Measurements from ENCODE around the gene DNALI1. TPM values are rescaled to one million over a fixed set of nuclear protein-coding genes. Genes with fewer than 3 reads are reported as not detected.
"Not testable (repeated sequence)": the region's sequence is repeated elsewhere in the genome, so short reads cannot be mapped to it uniquely, and the experiment has no call there.

The DNALI1 gene
- total RNA-seq, result under 1 TPM; 0.41 to 0.81 TPM

DNA sequence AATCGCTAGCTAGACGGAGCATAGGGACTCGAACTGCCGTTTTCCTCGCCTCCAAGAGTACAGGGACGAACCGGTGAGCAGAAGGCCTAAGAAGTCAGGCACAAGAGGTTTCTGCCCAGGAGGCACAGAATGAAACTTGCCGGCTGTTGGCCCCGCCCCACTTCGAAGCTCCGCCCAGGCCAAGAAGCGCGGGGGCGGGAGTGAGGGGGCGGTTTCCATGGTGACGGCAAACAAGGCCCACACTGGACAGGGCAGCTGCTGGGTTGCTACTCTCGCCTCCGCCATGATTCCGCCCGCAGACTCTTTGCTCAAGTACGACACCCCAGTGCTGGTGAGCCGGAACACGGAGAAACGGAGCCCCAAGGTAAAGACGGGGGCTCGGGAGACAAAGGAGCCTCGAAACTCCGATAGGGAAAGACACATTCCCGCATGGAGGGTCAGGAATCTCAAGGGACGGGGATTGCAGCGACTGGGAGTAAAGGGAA is at the start of gene DNALI1:
TSS of gene DNALI1 (plus strand) at position 229 of the 485 bp plus-strand sequence. CDS start at position 284, 55 bp downstream.
- Mint-ChIP-seq H3K27me3 (ENCODE audit: low read depth) (peaks cover 11% of the 10 kb centered on the region), H3K27ac (no peak within 1 kb of the TSS), H3K4me3 (no peak within 1 kb of the TSS), H3K36me3 (ENCODE audit: insufficient read depth in 2 of 2) (peaks cover 11 to 13% of the 10 kb centered on the region in 2 donors), H3K9me3 (no peaks in the 10 kb centered on the region), H3K4me1 (ENCODE audit: low read depth) (peaks cover 34% of the 10 kb centered on the region)
- DNase-seq, result peak; percentile 42 to 52
- ATAC-seq (replicated peaks in 1 of 2), result peak in 1 of 2 donors; percentile 13

DNA sequence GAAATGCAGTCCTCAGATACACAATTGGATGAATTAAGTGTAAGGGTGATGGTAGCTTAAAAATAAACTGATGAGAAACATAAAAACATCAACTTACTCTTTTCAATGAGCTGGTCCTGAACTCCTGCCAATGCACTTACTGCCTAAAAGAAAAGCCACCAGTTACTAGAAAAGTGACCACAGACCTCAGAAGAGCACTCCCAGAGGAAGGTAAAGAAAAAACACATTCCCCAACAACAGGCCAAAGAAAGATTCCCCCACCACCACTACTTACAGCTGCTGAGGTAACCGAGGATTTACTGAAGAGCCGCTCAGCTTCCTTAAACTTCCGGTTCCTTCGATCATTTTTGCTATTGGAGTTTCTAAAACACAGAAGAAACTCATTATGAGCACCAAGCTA is 47.6 kb upstream of the DNALI1 start:
- DNase-seq, result no peak
- ATAC-seq (replicated peaks in 1 of 2), result no peak
- Mint-ChIP-seq H3K27ac (peak overlapping the region; percentile 85), H3K9me3 (no peaks in the 10 kb centered on the region), H3K4me1 (ENCODE audit: low read depth) (peaks cover 62% of the 10 kb centered on the region), H3K36me3 (ENCODE audit: insufficient read depth in 2 of 2) (peaks cover 18 to 50% of the 10 kb centered on the region in 2 donors), H3K4me3 (peak overlapping the region; percentile 20 to 30), H3K27me3 (ENCODE audit: low read depth) (no peaks in the 10 kb centered on the region)

DNA sequence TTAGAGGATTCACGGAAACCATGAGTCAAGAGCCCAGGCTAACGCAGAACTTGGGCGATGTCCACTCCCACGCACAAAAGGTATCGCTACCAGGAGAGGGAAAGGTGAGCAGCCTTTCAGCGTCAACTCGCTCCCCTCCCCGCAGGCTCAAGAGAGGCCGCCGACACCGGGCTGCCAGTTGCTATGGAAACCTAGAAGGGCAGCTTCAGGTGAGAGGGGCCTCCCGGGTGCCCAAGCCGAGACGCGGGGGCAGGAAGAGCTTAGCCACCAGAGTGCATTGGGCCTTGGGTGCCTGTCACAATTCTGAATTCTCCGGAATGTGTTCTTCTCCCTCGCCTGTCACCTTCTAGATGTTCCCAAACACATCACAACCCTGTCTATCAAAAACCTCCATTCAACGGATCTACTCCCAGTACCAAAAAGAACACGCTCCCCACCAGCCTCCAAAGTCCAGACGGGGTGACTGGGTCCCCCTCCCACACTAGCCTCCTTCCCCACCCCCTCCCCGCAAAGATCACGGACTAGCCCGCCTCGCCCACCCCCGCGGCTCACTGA is 42.9 kb upstream of the DNALI1 start:
- DNase-seq (peak; percentile 64 to 75), ATAC-seq (replicated peaks in 1 of 2) (peak; percentile 58 to 63)
- peak overlapping the region; percentile 97 for H3K4me3 Mint-ChIP-seq
- peak overlapping the region; percentile 96 for H3K27ac Mint-ChIP-seq
- peaks cover 7 to 24% of the 10 kb centered on the region in 2 donors for H3K36me3 Mint-ChIP-seq (ENCODE audit: insufficient read depth in 2 of 2)
- H3K4me1 Mint-ChIP-seq (ENCODE audit: low read depth), result peaks cover 52% of the 10 kb centered on the region
- H3K27me3 Mint-ChIP-seq (ENCODE audit: low read depth), result no peaks in the 10 kb centered on the region
- H3K9me3 Mint-ChIP-seq, result no peaks in the 10 kb centered on the region

DNA sequence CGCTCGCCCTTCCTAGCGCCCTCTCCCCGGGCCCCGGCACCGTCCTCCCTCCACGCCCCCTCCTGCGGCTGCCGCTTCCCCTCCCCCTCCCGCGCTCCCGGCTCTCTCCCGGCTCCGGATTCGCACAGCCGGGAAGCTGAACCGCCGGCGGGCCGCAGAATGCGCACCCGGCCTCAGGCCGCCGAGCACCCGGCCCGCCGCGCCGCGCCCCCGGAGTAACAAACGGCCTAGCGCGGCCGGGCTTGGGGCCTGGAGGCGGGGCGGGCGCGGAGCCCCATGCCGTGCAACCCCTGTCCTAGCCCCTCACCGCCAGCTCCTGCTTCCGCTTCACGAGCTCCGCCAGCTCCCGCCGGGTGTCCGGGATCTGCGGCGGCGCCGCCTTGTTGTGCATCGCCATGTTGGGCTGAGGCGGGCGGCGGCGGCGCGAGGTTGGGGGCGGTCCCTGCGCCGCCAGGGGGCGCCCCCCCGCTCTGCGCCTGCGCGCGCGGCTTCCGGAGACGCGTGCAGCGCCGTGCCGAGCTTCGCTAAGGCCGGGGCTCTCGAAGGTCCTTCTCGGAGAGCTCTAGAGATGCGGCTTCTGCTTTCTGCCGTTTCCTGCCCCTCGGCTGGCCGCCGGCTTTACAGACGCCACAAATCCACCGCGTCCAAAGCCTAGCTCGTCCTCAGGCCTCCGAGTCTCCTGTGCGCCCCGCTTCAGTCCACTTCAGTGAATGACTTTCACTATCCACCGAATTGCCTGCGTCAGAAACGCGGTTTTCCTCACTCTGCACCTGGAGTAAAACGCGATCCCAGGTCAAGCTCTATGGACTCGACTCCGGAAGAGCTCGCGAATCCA is 42.2 kb upstream of the DNALI1 start, which contains the start of gene MEAF6:
TSS of gene MEAF6 (minus strand) at position 417 of the 835 bp plus-strand sequence. CDS start at position 397, 20 bp downstream.
- DNase-seq (peak; percentile 87 to 91), ATAC-seq (replicated peaks in 1 of 2) (peak; percentile 91 to 93)
- Mint-ChIP-seq H3K27ac (peak within 1 kb of the TSS; percentile 96), H3K27me3 (ENCODE audit: low read depth) (no peaks in the 10 kb centered on the region), H3K4me3 (peak within 1 kb of the TSS; percentile 97), H3K4me1 (ENCODE audit: low read depth) (peaks cover 52% of the 10 kb centered on the region), H3K36me3 (ENCODE audit: insufficient read depth in 2 of 2) (peaks cover 7 to 20% of the 10 kb centered on the region in 2 donors), H3K9me3 (no peaks in the 10 kb centered on the region)

DNA sequence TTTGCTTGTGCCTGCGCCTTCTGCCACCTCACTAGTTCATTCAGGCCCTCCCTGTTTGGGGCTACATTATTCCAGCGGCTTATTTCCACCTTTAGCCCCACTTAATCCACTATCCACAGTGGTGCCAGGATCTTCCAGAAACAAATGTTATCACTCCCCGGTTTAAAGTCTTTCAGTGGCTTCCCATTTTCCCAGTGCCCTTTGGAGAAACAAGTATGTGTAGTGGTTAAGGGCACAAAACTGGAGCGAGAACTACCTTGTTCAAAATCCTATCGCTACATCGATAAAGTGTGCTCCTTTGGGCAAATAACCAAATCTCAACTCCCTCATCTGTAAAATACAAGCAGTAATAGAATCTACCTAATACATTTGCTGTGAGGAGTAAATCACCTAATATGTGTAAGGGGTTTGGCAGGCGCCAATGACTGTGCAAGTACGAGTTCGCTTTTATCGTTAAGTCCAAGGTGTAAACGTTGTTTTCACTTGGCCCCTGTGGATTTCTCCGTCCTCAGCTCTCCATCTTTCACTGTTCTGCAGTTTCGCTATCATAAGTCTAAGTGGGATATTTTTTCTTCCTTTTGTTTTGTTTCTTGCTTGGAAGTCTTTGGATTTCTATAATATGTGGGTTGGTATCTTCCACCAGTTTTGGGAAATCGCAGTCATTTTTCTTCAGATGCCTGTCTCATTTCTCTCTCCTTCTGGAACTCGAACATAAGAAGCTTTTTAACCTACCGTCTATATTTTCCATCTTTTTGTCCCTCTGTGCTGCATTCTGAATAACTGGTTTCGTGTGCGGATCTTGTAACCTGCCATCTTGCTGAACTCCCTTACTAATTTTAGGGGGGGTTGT is 41.3 kb upstream of the DNALI1 start:
- peaks cover 7 to 20% of the 10 kb centered on the region in 2 donors for H3K36me3 Mint-ChIP-seq (ENCODE audit: insufficient read depth in 2 of 2)
- H3K9me3 Mint-ChIP-seq, result no peaks in the 10 kb centered on the region
- H3K4me1 Mint-ChIP-seq (ENCODE audit: low read depth), result peaks cover 59% of the 10 kb centered on the region
- no peak for DNase-seq
- no peak for ATAC-seq (replicated peaks in 1 of 2)
- H3K4me3 Mint-ChIP-seq, result peak overlapping the region; percentile 95 to 97
- no peaks in the 10 kb centered on the region for H3K27me3 Mint-ChIP-seq (ENCODE audit: low read depth)
- H3K27ac Mint-ChIP-seq, result peak overlapping the region; percentile 96

DNA sequence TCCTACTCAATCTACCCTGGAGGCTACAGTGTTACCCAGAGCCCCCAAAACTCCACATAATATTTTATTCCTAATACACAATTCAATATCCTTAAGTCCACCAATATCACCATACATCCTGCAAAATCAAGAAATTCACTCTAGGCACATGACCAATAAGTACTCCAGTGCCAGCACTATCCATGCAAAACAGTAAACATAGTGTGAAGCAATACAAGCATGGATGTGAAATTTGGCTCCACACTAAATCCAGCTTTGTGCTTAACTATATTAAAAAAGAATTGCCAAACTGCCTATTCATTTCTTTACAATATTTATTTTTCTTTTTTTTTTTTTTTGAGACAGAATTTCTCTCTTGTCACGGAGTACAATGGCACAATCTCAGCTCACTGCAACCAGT is 39.2 kb upstream of the DNALI1 start:
- no peaks in the 10 kb centered on the region for H3K9me3 Mint-ChIP-seq
- no peak overlapping the region for H3K4me3 Mint-ChIP-seq
- H3K27me3 Mint-ChIP-seq (ENCODE audit: low read depth), result no peaks in the 10 kb centered on the region
- DNase-seq, result no peak
- ATAC-seq (replicated peaks in 1 of 2), result no peak
- H3K36me3 Mint-ChIP-seq (ENCODE audit: insufficient read depth in 2 of 2), result peaks cover 5 to 12% of the 10 kb centered on the region in 2 donors
- H3K27ac Mint-ChIP-seq, result no peak overlapping the region
- H3K4me1 Mint-ChIP-seq (ENCODE audit: low read depth), result peaks cover 46% of the 10 kb centered on the region

DNA sequence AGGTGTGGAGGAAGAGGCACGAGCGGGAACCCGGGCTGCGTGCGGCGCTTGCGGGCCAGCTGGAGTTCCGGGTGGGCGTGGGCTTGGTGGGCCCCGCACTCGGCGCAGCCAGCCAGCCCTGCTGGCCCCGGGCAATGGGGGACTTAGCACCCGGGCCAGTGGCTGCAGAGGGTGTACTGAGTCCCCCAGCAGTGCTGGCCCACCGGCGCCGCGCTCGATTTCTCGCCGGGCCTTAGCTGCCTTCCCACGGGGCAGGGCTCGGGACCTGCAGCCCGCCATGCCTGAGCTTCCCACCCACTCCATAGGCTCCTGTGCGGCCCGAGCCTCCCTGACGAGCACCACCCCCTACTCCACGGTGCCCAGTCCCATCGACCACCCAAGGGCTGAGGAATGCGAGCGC is 38.5 kb upstream of the DNALI1 start:
- H3K27me3 Mint-ChIP-seq (ENCODE audit: low read depth); H3K9me3 Mint-ChIP-seq; H3K27ac Mint-ChIP-seq; ATAC-seq (replicated peaks in 1 of 2); DNase-seq: not testable (repeated sequence)
- Mint-ChIP-seq H3K4me1 (ENCODE audit: low read depth) (peaks cover 39% of the 10 kb centered on the region), H3K36me3 (ENCODE audit: insufficient read depth in 2 of 2) (peaks cover 5 to 12% of the 10 kb centered on the region in 2 donors), H3K4me3 (peak overlapping the region in 1 of 2 donors; percentile 90)

DNA sequence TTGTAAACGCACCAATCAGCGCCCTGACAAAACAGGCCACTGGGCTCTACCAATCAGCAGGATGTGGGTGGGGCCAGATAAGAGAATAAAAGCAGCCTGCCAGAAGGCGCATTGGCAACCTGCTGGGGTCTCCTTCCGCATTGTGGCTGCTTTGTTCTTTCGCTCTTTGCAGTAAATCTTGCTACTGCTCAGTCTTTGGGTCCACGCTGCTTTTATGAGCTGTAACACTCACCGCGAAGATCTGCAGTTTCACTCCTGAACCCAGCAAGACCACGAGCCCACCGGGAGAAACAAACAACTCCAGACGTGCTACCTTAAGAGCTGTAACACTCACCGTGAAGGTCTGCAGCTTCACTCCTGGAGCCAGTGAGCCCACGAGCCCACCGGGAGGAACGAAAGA is 37.8 kb upstream of the DNALI1 start:
- not testable (repeated sequence) for H3K36me3 Mint-ChIP-seq (ENCODE audit: insufficient read depth in 2 of 2); H3K27me3 Mint-ChIP-seq (ENCODE audit: low read depth); ATAC-seq (replicated peaks in 1 of 2); H3K9me3 Mint-ChIP-seq
- Mint-ChIP-seq H3K4me1 (ENCODE audit: low read depth) (peaks cover 33% of the 10 kb centered on the region), H3K4me3 (peak overlapping the region; percentile 87 to 90), H3K27ac (peak overlapping the region; percentile 71)
- peak; percentile 65 to 69 for DNase-seq

DNA sequence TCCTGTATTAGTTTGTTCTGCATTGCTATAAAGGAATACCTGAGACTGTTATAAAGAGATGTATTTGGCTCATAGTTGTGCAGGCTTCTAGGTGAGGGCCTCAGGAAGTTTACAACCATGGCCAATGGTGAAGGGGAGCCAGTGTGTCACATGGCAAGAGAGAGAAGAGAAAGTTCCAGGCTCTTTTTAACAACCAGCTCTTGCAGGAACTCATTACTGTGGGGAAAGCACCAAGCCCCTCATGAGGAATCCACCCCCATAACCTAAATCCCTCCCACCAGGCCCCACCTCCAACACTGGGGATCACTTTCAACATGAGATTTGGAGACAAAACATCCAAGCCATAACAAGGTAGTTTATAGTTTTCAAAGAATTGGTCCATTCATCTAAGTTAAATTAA is 37.1 kb upstream of the DNALI1 start:
- Mint-ChIP-seq H3K4me3 (peak overlapping the region; percentile 87 to 90), H3K4me1 (ENCODE audit: low read depth) (peaks cover 31% of the 10 kb centered on the region), H3K36me3 (ENCODE audit: insufficient read depth in 2 of 2) (peaks cover 0 to 4% of the 10 kb centered on the region in 2 donors), H3K27me3 (ENCODE audit: low read depth) (no peaks in the 10 kb centered on the region), H3K9me3 (no peaks in the 10 kb centered on the region), H3K27ac (no peak overlapping the region)
- ATAC-seq (replicated peaks in 1 of 2), result peak; percentile 19 to 29
- DNase-seq, result peak; percentile 13 to 23

DNA sequence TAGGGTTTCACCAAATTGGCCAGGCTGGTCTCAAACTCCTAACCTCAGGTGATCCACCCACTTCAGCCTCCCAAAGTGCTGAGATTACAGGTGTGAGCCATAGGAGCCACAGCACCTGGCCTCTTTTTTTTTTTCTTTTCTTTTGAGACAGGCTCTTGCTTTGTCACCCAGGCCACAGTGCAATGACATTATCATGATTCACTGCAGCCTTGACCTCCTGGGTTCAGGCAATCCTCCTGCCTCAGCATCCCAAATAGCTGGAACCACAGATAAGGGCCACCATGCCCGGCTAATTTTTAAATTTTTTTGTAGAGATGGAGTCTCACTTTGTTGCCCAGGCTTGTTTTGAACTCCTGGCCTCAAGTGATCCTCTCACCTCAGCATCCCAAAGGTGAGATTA is 26.9 kb upstream of the DNALI1 start:
- DNase-seq; H3K4me3 Mint-ChIP-seq; H3K36me3 Mint-ChIP-seq (ENCODE audit: insufficient read depth in 2 of 2); H3K9me3 Mint-ChIP-seq; H3K4me1 Mint-ChIP-seq (ENCODE audit: low read depth); H3K27me3 Mint-ChIP-seq (ENCODE audit: low read depth); ATAC-seq (replicated peaks in 1 of 2); H3K27ac Mint-ChIP-seq: not testable (repeated sequence)

DNA sequence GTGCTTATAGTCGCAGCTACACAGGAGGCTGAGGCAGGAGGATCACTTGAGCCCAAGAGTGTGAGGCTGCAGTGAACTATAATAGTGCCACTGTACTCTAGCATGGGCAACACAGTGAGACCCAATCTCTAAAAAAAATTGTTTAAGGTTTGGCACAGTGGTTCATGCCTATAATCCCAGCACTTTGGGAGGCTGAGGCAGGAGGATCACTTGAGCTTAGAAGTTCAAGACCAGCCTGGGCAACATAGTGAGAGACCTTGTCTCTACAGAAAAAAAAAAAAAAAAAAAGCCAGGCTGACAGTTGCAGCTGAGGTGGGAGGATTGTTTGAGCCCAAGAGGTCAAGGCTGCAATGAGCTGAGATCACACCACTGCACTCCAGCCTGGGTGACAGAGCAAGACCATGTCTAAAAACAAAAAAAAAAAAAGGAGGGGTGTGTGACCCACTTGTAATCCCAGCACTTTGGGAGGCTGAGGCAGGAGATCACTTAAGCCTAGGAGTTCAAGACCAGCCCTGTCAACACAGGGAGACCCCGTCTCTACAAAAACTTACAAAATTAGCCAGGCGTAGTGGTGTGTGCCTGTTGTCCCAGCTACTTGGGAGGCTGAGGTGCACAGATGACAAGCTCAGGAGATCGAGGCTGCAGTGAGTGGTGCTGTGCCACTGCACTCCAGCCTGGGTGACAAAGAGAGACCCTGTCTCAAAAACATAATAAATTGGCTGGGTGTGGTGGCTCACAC is 24.2 kb upstream of the DNALI1 start:
- not testable (repeated sequence) for H3K4me3 Mint-ChIP-seq; H3K27me3 Mint-ChIP-seq (ENCODE audit: low read depth); H3K9me3 Mint-ChIP-seq; DNase-seq; H3K27ac Mint-ChIP-seq; ATAC-seq (replicated peaks in 1 of 2)
- Mint-ChIP-seq H3K36me3 (ENCODE audit: insufficient read depth in 2 of 2) (peaks cover 4 to 19% of the 10 kb centered on the region in 2 donors), H3K4me1 (ENCODE audit: low read depth) (peaks cover 19% of the 10 kb centered on the region)
